HG03520 (cell line): ENCODE data around the gene OVCA2.
"Not testable (repeated sequence)": the region's sequence is repeated elsewhere in the genome, so short reads cannot be mapped to it uniquely, and the experiment has no call there.

Experiments
- ATAC-seq: cut with Tn5 transposase; IDR thresholded peaks from one replicate; pipeline ENCODE4 v1.9.1; 2021; ENCODE audit warnings: mild to moderate bottlenecking, moderate library complexity; ENCODE audit not compliant: unreplicated experiment

Gene OVCA2

DNA sequence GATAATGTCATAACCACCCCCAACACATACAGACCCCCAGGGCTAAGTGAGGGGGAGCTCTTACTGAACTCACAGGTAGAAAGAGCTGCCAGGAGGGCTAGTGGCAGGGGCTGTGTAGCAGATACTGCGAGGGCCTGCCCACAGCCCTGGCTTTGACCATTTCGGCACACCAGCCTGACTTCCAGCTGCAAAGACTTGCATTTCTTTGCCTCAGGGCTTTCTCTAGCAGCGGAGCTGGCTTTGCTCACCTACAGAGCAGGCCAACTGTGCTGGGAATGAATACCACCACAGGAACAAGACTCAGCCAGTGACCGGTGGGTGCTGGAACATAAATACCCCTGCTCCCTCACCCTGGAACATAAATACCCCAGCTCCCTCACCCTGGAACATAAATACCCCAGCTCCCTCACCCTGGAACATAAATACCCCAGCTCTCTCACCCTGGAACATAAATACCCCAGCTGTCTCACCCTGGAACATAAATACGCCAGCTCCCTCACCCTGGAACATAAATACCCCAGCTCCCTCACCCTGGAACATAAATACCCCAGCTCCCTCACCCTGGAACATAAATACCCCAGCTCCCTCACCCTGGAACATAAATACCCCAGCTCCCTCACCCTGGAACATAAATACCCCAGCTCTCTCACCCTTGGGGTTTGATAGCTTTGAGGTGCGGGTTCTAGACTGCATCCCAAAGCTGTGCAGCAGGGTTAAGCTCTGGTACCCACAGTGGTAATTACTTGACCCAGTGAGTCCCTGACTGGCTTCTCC lies 28.4 kb upstream of the OVCA2 start:
- ATAC-seq: not testable (repeated sequence)

DNA sequence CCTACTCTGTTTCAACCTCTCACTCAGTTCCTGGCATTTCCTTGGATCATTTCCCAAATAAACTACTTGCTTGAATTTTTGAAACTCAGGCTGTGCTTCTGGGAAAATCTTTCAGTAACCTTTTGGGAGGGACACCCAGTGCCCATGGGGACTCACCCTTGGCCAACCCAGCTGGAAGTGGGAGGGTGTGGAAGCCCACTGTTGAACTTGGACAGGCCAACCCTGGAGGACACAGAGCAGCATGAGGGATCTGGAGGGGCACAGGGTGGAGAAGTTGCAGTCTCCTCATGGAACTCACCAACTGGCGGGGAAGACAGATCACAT lies 27.9 kb upstream of the OVCA2 start:
- ATAC-seq: no peak

DNA sequence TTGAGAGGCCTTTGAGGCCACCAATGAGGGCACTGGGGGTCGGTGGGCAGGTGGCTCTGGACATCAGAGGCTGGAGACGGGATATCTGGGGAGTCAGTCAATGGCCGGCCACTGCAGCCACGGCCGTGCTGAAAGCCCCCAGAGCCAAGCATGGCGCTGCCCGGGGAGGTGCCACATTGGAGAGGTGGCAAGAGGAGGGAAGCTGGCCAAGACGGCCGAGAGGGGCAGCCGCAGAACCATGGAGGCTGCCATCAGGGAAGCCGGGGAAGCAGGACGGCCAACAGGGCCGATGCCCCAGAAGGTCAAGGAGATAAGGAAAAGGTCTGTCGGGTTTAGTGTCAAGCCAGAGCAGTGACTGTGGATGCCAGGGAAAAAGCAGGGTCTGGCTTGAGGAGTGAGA lies 26.5 kb upstream of the OVCA2 start:
- ATAC-seq: no peak

DNA sequence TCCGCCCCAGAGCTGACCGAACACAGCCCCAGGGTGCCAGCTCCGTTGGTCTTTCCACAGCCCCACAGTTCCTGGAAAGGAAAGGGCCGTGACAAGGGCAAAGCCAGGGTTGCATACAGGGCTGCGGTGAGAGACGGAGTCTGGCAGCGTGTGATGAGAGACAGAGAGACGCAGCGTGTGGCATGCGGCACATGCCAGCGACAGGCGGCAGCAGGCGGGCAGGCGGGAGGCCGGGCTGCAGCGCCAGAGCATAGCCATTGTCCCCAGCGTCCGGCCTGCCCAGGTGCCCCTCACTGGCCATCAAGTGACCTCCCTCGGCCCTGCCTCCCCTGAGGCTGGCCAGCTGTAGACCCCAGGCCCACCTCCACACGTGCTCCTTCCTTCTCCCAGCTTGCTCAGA lies 25.3 kb upstream of the OVCA2 start:
- ATAC-seq: no peak

DNA sequence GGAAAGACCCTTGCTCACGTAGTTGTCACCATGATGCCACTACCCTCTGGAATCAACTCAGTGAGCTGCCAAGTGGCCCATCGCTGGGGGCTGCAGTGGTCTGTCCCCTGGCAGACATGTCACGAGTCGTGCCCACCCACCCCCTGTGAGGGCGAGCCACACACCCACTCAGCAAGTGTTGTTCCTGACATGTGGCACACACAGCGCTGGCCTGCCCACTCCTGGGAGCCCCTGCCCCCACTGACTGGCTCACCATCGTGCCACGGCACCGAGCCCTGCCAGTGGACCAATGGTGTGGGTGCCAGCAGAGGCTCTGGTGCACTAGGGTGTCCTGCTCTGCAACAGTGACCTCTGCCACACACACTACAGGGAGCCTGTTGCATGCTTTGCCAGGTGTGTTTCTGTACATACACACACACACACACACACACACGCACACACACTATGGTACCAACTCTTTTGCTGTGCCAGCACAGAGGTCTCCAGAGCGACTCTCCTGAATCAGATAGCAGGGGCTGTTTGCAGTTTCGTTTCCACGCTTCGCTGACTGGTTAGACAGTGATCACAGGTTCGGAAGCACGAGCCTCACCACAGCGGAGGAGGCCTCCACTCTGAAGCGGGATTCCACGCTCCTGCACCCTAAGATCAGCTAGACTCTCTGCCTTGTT lies 24.4 kb upstream of the OVCA2 start:
- ATAC-seq: no peak

DNA sequence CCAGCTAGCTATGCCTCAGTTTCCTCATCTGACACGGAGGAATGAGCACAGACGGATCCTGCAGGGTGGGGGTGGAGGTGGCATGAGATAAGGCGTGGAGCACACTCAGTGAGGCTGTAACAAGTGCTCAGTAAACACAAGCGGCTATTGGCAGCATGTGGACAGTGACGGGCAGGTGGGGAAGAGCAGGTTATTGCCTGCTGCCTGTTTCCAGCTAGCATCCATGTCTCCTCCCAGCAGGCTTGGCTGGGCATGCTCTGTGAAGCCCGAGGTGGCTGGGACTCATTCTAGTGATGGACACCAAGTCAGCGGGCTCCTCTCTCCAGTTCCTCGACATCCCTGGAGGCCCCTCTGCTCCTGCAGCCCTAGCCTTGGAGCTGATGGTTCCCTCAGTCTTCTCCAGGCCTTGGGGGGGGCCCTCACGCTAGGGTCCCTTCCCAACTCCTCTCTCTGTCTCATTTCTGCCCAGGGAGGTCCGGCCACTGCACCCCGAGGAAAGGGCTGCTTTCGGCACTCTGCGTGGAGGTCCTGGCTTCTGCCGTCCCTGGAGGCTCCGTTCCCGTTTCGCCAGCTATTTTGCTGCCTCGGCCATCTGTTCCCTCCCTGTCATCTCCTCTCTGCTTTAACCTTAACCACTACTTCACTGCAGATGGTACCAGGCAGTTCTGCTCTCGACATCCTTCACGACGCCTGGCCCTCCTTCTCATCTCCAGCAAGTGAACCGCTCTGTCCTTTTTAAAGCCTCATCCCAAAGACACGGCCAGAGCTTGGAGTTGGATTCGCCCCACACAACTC lies 22.9 kb upstream of the OVCA2 start:
- ATAC-seq: no peak

DNA sequence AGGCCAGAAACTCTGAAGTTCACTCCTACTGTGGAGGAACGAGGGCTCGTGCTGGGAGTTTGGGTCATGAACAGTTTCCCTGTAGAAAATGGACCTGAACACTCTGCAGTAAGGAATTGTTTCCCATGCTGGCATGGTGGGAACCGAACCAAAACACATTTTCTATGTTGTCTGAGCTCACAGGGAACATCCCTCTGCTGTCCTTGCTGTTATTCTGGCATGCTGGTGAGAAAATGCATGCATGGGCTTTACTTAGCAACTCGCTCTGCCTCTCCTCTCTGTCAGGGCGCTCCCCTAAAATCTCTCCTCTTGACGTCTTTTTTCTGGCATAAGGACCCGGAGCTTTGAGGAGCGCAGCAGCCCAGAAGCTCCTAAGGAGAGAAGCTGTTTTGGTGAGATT lies 22.1 kb upstream of the OVCA2 start:
- ATAC-seq: no peak

DNA sequence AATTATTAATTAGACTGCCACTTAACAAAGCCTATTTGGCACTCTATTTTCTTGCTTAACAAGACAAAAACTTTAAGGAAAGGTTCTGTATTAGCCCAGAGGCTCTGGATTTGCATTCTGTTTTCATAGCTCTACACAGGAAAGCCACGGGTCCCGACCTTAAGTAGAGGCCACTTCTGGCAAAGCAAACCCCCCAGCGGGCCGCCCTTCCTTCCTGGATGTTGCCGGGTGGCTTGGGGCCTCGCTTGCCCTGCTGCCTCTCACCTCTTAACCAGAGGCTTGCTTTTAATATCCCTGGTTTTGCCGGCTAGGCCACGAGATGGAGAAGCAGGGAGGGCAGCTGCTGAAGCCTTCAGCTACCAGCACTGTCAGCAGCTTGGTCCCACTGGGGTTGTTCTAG lies 21.1 kb upstream of the OVCA2 start:
- no peak for ATAC-seq

DNA sequence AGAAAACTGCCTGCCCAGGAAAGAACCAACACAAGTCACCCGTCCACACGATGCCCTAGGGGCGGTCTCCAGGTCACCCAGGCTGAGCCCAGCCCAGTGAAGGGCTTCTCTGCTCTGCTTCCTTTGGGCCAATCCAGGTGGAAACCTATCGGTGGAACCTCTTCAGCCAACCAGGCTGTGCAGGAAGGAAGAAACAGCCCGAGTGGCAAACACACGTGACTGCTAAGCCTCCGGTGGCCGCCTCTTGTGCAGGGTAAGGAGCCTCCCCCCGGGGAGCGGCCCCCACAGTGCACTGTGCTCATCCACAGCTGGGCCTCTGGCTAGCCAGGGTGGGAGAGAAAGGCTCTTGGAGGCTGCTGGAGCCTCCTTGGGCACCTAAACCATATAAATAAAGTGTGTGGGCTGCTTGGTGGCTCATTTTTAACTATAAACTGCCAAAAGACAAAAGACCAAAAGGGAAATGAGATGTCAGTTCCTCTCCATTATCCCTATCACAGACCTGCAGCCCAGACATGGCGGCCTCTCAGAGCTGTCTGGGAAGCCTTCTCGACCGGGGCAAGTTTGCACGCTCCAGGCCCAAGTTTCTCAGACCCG lies 19.1 kb upstream of the OVCA2 start:
- ATAC-seq: no peak

DNA sequence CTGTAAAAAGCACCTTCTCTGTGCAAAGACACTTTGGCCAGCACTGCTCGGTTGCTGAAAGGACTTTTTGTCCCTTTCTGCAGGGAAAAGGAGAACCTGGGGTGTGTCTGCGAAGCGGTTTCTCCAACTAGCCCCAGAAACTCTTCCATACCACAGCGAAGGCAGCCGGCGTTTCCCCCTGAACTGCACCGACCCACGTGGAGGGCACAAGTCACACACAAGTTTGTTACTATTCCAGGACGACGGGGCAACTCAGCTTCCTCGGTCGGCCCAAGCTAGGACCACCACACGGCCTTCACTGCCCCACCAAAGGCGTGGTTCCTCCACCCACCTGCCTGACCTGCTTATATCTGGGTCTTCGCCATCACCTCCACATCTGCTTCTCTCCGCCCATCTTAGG lies 18.6 kb upstream of the OVCA2 start:
- no peak for ATAC-seq

DNA sequence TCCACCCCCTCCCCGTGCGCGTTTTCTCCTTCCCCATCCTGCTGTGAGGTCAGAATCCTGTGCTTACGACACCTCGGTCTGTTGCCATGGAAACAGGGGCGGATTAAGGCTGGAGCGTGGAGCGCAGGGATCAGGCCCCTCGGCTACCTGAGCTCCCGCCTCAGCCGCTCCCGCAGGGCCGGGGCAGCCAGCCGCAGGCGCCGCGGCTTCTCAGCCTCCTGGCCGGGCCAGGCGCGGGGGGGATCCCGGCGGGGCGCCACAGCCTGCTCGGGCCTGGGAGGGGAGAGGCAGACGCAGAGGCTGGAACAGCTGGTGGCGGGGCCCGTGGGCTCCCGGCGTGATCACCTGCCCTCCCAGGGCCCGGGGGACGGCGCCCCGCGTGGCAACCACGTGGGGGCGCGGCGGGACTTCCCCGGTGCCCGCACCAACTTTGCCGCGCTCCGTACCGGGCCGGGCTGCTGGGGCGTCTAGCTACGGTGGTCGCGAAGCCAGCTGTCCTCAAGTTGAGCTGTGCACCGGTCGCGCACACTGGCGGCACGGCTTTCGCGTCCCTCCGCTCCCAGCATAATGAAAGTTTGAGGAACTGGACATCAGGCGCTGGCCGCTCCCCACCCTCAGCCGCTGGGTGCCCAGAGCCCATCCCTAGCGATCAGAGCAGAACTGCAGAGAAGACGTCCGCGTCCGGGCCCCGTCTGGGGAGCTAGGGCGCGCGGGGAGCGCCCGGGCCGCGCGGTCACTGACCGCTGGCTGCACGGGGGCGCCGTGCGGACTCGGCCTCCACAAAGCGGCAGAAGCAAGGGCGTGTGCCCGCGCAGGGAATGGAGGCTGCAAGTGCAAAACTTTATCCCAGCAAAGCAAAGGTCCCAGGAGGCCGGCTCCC lies 17.9 kb upstream of the OVCA2 start:
- ATAC-seq: no peak

DNA sequence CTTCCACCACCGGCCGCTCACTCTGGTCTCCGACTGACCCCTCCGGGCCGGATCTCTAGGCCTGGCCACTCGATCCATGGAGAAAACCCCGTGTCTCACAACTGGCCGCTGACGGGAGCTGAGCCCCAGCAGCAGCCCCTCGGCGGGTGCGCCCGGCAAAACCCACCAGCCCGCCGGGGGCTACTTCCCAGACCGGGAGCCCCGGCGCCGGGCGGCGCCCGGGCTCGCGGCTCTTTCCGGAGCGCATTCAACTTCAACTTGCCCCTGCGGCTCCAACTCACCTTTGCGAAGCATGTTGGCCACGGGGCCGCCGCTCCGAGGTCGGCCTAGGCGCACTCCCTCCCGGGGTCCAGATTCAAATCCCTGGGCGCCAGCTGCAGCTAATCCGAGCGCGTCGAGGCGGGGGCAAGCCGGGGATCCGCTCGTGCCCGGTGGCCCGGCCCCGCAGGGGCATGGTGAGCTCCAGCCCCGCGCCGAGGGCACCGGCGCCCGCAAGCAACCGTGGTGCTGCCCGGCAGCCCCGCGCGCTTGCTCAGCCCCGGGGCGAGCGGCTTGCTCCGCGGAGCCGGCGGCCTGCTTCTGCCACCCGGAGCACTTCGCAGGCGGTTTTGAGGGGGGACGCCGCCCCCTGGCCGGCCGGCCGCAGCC lies 17.1 kb upstream of the OVCA2 start:
- ATAC-seq: no peak

DNA sequence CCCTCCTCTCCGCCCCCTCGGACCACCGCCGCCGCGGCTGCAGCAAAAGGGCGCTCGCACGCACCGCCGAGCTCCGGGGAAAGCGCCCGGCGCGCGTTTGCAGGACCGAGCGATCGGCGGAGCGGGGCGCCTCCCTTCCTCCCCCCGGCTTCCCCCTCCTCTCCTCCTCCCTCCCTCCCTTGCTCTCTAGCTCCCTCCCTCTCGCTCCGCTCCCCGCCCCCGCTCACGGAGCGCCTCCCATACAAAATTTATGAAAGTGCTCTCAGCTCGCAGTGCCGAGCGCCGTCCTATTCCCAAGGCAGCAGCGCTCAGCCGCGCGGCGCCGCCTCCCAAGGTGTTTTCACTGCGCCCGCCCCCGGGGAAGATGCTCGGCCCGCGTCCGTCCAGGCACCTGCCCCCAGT lies 16.6 kb upstream of the OVCA2 start, which contains the start of gene RTN4RL1:
Gene RTN4RL1 (minus strand): TSS at position 115 of the 402 bp plus-strand sequence. CDS start 469 bp downstream, outside the sequence.
- no peak for ATAC-seq

DNA sequence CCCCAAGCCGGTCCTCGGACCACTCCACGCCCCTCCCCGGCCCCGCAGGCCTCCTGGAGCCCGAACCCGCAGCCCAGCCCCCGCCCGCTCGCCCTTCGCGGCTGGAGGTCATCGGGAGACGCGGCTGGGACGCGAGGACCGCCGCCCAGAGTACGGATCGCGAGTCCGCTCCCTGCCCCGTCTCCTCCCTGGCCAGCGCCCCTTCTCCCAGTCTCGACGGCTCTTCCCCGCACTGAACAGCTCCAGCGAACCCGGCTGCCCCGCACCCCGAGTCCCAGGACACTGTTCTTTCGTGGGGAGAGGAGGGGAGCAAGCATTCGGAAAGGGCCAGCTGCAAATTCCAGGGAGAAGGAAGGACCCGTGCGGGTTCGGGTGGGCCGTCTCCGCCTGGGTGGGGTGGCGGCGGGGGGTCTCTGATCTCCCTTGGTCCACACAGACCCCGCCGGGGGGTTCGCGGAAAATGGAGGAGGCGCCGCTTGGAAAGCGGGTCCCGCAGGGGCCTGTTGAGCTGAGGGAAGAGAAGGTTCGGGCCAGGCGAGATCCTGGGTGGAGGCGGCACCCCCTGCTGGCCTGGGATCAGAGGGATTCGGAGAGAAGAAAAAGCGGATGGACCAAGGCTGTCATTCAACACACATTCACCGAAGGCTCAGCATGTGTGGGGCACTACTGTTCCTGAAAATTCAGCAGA lies 16.1 kb upstream of the OVCA2 start:
- ATAC-seq: no peak

DNA sequence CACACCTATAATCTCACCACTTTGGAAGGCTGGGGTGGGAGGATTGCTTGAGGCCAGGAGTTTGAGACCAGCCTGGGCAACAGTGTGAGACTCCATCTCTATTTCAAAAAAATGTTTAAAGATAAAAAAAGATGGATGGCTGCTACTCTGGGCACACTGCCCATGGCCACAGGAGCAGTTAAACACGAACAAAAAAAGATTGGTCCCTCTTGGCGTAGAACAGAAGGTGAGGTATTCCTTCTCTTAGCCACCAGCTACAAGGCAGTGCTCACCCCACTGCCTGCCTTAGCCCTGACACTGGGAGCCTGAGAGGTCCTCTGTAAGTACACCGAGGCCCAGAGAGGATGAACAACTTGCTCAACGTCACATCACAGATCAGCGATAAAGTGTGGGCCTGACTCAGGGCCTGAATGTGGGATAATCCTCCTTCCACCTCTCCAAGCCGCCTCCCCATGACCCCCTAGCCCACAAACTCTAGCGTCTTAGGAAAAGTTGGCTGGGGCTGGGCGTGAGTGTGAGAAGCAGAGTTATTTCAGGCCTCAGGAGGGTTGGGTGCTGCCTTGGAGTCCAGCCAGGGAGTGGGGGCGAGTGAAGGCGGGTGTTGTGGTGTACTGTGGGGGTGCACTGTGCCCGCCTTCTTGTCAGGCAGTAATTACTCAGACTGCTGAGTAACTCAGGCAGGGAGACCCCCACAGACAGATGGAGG lies 14.1 kb upstream of the OVCA2 start:
- ATAC-seq: no peak

DNA sequence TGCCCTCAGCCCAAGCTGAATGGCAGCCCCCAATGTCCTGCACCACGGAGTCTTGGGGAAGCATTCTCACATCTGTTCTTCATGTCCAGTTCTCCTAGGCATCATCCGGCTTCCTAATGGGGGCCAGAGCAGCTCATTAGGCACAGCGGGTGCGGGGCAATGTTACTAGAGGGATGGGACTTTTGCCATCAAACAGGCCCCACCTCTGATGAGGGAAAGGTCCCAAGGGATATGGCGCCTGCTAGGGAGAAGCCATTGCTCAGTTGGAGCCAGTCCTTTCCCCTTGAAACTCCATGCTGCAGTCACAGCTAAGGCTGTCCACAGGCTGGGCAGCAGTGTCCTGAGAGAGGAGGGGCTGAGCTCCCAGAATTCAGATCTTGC lies 13.6 kb upstream of the OVCA2 start:
- ATAC-seq: no peak

DNA sequence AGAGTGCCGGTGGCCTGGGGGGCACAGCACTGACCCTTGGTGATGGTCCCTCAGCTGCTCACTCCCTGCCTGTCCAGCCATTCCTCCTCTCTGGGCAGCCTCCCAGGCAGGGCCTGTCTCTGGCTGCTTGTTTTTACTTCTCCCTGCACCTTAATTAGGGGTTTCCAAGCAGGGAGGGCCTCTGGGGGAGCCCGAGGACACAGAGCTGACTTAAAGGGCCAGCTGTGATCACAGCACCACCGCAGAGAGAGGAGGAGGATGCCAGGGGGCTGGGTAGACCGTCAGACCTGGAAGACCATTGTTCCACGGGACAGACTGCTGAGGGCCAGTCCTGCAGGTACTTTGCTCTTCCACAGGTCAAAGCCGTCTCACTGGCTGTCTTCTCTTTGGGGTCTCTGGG lies 13.1 kb upstream of the OVCA2 start:
- no peak for ATAC-seq

DNA sequence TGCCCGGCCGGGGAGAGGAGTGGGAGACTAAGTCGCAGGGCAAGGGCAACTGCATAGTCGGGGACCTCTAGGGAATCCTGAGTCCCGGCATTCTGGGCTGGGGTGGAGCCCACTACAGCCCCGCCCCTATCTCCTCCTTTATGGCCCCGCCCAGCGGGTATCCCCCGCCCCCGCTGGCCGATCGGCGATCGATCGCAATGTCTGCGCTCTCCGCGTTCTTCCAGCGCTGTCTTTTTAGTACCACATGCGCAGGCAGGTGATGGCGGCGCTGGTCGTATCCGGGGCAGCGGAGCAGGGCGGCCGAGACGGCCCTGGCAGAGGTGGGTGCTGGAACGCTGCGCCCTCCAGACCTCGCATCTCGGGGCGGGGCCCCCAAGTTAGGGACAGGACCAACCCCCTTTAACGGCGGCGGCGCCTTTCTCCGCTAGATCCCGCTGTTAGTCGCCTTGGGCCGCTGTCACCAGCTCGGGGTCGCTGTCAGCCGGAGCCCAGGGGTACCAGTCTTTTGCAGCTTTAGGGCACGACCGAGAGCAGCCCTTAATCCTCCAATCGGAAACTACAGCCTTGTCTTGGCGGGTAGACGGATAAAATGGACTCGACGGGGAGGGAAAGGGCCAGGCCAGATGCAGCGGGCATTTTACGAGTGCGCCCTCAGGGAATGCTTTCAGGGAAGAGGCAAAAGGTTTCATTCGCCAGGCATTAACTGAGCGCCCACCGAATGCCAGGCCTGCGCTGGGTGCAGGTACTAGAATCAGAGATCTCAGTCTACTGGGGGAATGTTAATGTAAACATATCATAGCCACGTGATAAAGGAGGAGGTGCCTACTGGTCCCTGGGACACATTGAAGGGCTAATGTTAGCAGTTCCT lies 11.7 kb upstream of the OVCA2 start, which contains the start of gene DPH1:
Gene DPH1 (plus strand): TSS at position 243 of the 868 bp plus-strand sequence. CDS start 17 bp downstream, at position 260.
- peak; percentile 58 for ATAC-seq
